SKM-1 (cell line): Measurements from ENCODE around the gene METRNL.
"Not testable (repeated sequence)": the region's sequence is repeated elsewhere in the genome, so short reads cannot be mapped to it uniquely, and the experiment has no call there.

Experiments
- DNase-seq: peaks from one replicate; lab custom pipeline; 2025; ENCODE audit not compliant: unreplicated experiment; lab: John Stamatoyannopoulos, UW

The METRNL gene

GRCh38 chr17:83118071-83118841 is 38.8 kb downstream of the METRNL start:
- no peak for DNase-seq

- DNase-seq = peak; percentile 96
Measured at GRCh38 chr17:83119987-83120864, 40.8 kb downstream of the METRNL start.

GRCh38 chr17:83121473-83121872 is 42.1 kb downstream of the METRNL start:
- not testable (repeated sequence) for DNase-seq

GRCh38 chr17:83121921-83122820 is 42.8 kb downstream of the METRNL start:
- DNase-seq = no peak

GRCh38 chr17:83122834-83123233 is 43.4 kb downstream of the METRNL start:
- no peak for DNase-seq

- no peak for DNase-seq
Measured at GRCh38 chr17:83123896-83124801, 44.7 kb downstream of the METRNL start.

- DNase-seq = no peak
Measured at GRCh38 chr17:83124871-83125514, 45.6 kb downstream of the METRNL start.

GRCh38 chr17:83125515-83126274 is 46.3 kb downstream of the METRNL start:
- peak; percentile 84 for DNase-seq

- no peak for DNase-seq
Measured at GRCh38 chr17:83126275-83126811, 46.9 kb downstream of the METRNL start.

- DNase-seq = no peak
Measured at GRCh38 chr17:83127431-83128160, 48.2 kb downstream of the METRNL start.

- DNase-seq = no peak
Measured at GRCh38 chr17:83128306-83129240, 49.2 kb downstream of the METRNL start.

- DNase-seq = no peak
Measured at GRCh38 chr17:83129676-83130075, 50.3 kb downstream of the METRNL start.

- DNase-seq = no peak
Measured at GRCh38 chr17:83131401-83132011, 52.1 kb downstream of the METRNL start.

- DNase-seq = no peak
Measured at GRCh38 chr17:83132251-83133081, 53.1 kb downstream of the METRNL start.

- DNase-seq = no peak
Measured at GRCh38 chr17:83133302-83134121, 54.1 kb downstream of the METRNL start.
